ENCODE measurements around the gene ITM2C.

GRCh38 chr2:230907361-230908091 is 42.8 kb downstream of the ITM2C start:
- TF ChIP-seq POLR2A (IDR thresholded peaks at IDR 0.05) (no peak), CTCF (IDR thresholded peaks at IDR 0.05 in 4 of 5, conservative IDR thresholded peaks at IDR 0.05 in 1 of 5) (no peak)

Data from gastrocnemius medialis (tissue), 4 donors.